ENCODE data around the gene SERAC1.

- TF ChIP-seq CTCF (IDR thresholded peaks at IDR 0.05) = no peak
- no peak for TF ChIP-seq POLR2A (IDR thresholded peaks at IDR 0.05)
Measured at GRCh38 chr6:158064725-158065251, 103.3 kb downstream of the SERAC1 start.
